ENCODE data around the gene CMTM4.

The CMTM4 gene

GRCh38 chr16:66696669-66697630 is at the start of gene CMTM4:
CMTM4 (minus strand) TSS chr16:66696743; CDS start chr16:66696525, 218 bp downstream.
- H3K4me3 ChIP-seq (ENCODE audit: low read length) = peak within 1 kb of the TSS; percentile 91
- H3K27me3 ChIP-seq (ENCODE audit: control insufficient read depth, insufficient read depth, low read length) = no peaks in the 10 kb centered on the region
- H3K4me1 ChIP-seq (ENCODE audit: control insufficient read depth, insufficient read depth, low read length) = peaks cover 6% of the 10 kb centered on the region
- H3K27ac ChIP-seq (ENCODE audit: low read depth, low read length) = peak within 1 kb of the TSS; percentile 2
- peak within 1 kb of the TSS; percentile 68 for H3K9ac ChIP-seq (ENCODE audit: low read length)
- H3K36me3 ChIP-seq (ENCODE audit: control insufficient read depth, insufficient read depth, low read length) = no peaks in the 10 kb centered on the region

- Histone ChIP-seq H3K27ac (ENCODE audit: low read depth, low read length) (no peak overlapping the region), H3K9ac (ENCODE audit: low read length) (no peak overlapping the region), H3K36me3 (ENCODE audit: control insufficient read depth, insufficient read depth, low read length) (peaks cover 12% of the 10 kb centered on the region), H3K4me3 (ENCODE audit: low read length) (no peak overlapping the region), H3K27me3 (ENCODE audit: control insufficient read depth, insufficient read depth, low read length) (no peaks in the 10 kb centered on the region), H3K4me1 (ENCODE audit: control insufficient read depth, insufficient read depth, low read length) (peaks cover 38% of the 10 kb centered on the region)
These were observed 49.5 kb upstream of the CMTM4 start for GRCh38 chr16:66746048-66746447.

GRCh38 chr16:66741950-66742808 is 45.6 kb upstream of the CMTM4 start:
- H3K9ac ChIP-seq (ENCODE audit: low read length) = no peak overlapping the region
- H3K36me3 ChIP-seq (ENCODE audit: control insufficient read depth, insufficient read depth, low read length) = peaks cover 11% of the 10 kb centered on the region
- peak overlapping the region; percentile 11 for H3K4me3 ChIP-seq (ENCODE audit: low read length)
- H3K27me3 ChIP-seq (ENCODE audit: control insufficient read depth, insufficient read depth, low read length) = no peaks in the 10 kb centered on the region
- peak overlapping the region; percentile 90 for H3K27ac ChIP-seq (ENCODE audit: low read depth, low read length)
- peaks cover 38% of the 10 kb centered on the region for H3K4me1 ChIP-seq (ENCODE audit: control insufficient read depth, insufficient read depth, low read length)

- no peak overlapping the region for H3K4me3 ChIP-seq (ENCODE audit: low read length)
- no peak overlapping the region for H3K9ac ChIP-seq (ENCODE audit: low read length)
- H3K4me1 ChIP-seq (ENCODE audit: control insufficient read depth, insufficient read depth, low read length) = peaks cover 34% of the 10 kb centered on the region
- H3K36me3 ChIP-seq (ENCODE audit: control insufficient read depth, insufficient read depth, low read length) = peaks cover 11% of the 10 kb centered on the region
- no peaks in the 10 kb centered on the region for H3K27me3 ChIP-seq (ENCODE audit: control insufficient read depth, insufficient read depth, low read length)
- H3K27ac ChIP-seq (ENCODE audit: low read depth, low read length) = peak overlapping the region; percentile 90
These were observed 44.8 kb upstream of the CMTM4 start for GRCh38 chr16:66741169-66741900.

- H3K27ac ChIP-seq (ENCODE audit: low read depth, low read length) = peak overlapping the region; percentile 90
- H3K4me3 ChIP-seq (ENCODE audit: low read length) = peak overlapping the region; percentile 10
- no peak overlapping the region for H3K9ac ChIP-seq (ENCODE audit: low read length)
- peaks cover 34% of the 10 kb centered on the region for H3K4me1 ChIP-seq (ENCODE audit: control insufficient read depth, insufficient read depth, low read length)
- H3K36me3 ChIP-seq (ENCODE audit: control insufficient read depth, insufficient read depth, low read length) = peaks cover 18% of the 10 kb centered on the region
- H3K27me3 ChIP-seq (ENCODE audit: control insufficient read depth, insufficient read depth, low read length) = no peaks in the 10 kb centered on the region
These were observed 44.0 kb upstream of the CMTM4 start for GRCh38 chr16:66740533-66740932.

GRCh38 chr16:66740010-66740409 is 43.5 kb upstream of the CMTM4 start:
- Histone ChIP-seq H3K4me3 (ENCODE audit: low read length) (peak overlapping the region; percentile 10), H3K36me3 (ENCODE audit: control insufficient read depth, insufficient read depth, low read length) (peaks cover 21% of the 10 kb centered on the region), H3K27ac (ENCODE audit: low read depth, low read length) (peak overlapping the region; percentile 90), H3K9ac (ENCODE audit: low read length) (no peak overlapping the region), H3K4me1 (ENCODE audit: control insufficient read depth, insufficient read depth, low read length) (peaks cover 34% of the 10 kb centered on the region), H3K27me3 (ENCODE audit: control insufficient read depth, insufficient read depth, low read length) (no peaks in the 10 kb centered on the region)

GRCh38 chr16:66735891-66736290 is 39.3 kb upstream of the CMTM4 start:
- H3K36me3 ChIP-seq (ENCODE audit: control insufficient read depth, insufficient read depth, low read length) = peaks cover 42% of the 10 kb centered on the region
- no peak overlapping the region for H3K4me3 ChIP-seq (ENCODE audit: low read length)
- H3K4me1 ChIP-seq (ENCODE audit: control insufficient read depth, insufficient read depth, low read length) = peaks cover 16% of the 10 kb centered on the region
- no peak overlapping the region for H3K9ac ChIP-seq (ENCODE audit: low read length)
- H3K27me3 ChIP-seq (ENCODE audit: control insufficient read depth, insufficient read depth, low read length) = no peaks in the 10 kb centered on the region
- no peak overlapping the region for H3K27ac ChIP-seq (ENCODE audit: low read depth, low read length)

- H3K36me3 ChIP-seq (ENCODE audit: control insufficient read depth, insufficient read depth, low read length) = peaks cover 59% of the 10 kb centered on the region
These were observed 34.6 kb upstream of the CMTM4 start for GRCh38 chr16:66731101-66731500.

GRCh38 chr16:66728804-66729203 is 32.3 kb upstream of the CMTM4 start:
- H3K27ac ChIP-seq (ENCODE audit: low read depth, low read length) = no peak overlapping the region
- peaks cover 60% of the 10 kb centered on the region for H3K36me3 ChIP-seq (ENCODE audit: control insufficient read depth, insufficient read depth, low read length)
- H3K27me3 ChIP-seq (ENCODE audit: control insufficient read depth, insufficient read depth, low read length) = no peaks in the 10 kb centered on the region
- no peak overlapping the region for H3K9ac ChIP-seq (ENCODE audit: low read length)
- no peak overlapping the region for H3K4me3 ChIP-seq (ENCODE audit: low read length)
- H3K4me1 ChIP-seq (ENCODE audit: control insufficient read depth, insufficient read depth, low read length) = peaks cover 2% of the 10 kb centered on the region

More at GRCh38 chr16:66731101-66731500, 34.6 kb upstream of the CMTM4 start:
- peaks cover 2% of the 10 kb centered on the region for H3K4me1 ChIP-seq (ENCODE audit: control insufficient read depth, insufficient read depth, low read length)
- H3K27ac ChIP-seq (ENCODE audit: low read depth, low read length) = no peak overlapping the region
- no peak overlapping the region for H3K4me3 ChIP-seq (ENCODE audit: low read length)
- H3K27me3 ChIP-seq (ENCODE audit: control insufficient read depth, insufficient read depth, low read length) = no peaks in the 10 kb centered on the region
- H3K9ac ChIP-seq (ENCODE audit: low read length) = no peak overlapping the region

GRCh38 chr16:66728117-66728787 is 31.7 kb upstream of the CMTM4 start:
- Histone ChIP-seq H3K9ac (ENCODE audit: low read length) (no peak overlapping the region), H3K36me3 (ENCODE audit: control insufficient read depth, insufficient read depth, low read length) (peaks cover 65% of the 10 kb centered on the region), H3K27me3 (ENCODE audit: control insufficient read depth, insufficient read depth, low read length) (no peaks in the 10 kb centered on the region), H3K4me1 (ENCODE audit: control insufficient read depth, insufficient read depth, low read length) (peaks cover 2% of the 10 kb centered on the region), H3K27ac (ENCODE audit: low read depth, low read length) (no peak overlapping the region), H3K4me3 (ENCODE audit: low read length) (no peak overlapping the region)

GRCh38 chr16:66720766-66721165 is 24.2 kb upstream of the CMTM4 start:
- Histone ChIP-seq H3K9ac (ENCODE audit: low read length) (no peak overlapping the region), H3K4me1 (ENCODE audit: control insufficient read depth, insufficient read depth, low read length) (no peaks in the 10 kb centered on the region), H3K36me3 (ENCODE audit: control insufficient read depth, insufficient read depth, low read length) (peaks cover 27% of the 10 kb centered on the region), H3K4me3 (ENCODE audit: low read length) (no peak overlapping the region), H3K27me3 (ENCODE audit: control insufficient read depth, insufficient read depth, low read length) (no peaks in the 10 kb centered on the region), H3K27ac (ENCODE audit: low read depth, low read length) (no peak overlapping the region)
